ENCODE data around the gene DYRK1A.

The DYRK1A gene

GRCh38 chr21:37385179-37385765, 18.7 kb downstream of the DYRK1A start:
- no peak for DNase-seq (ENCODE audit: low read depth)

- DNase-seq (ENCODE audit: low read depth): no peak
These were observed 19.6 kb downstream of the DYRK1A start for GRCh38 chr21:37386151-37386550.

- DNase-seq (ENCODE audit: low read depth): no peak
These were observed 22.9 kb downstream of the DYRK1A start for GRCh38 chr21:37389456-37389855.

GRCh38 chr21:37391666-37392065, 25.1 kb downstream of the DYRK1A start:
- DNase-seq (ENCODE audit: low read depth): no peak

GRCh38 chr21:37392441-37392840, 25.9 kb downstream of the DYRK1A start:
- no peak for DNase-seq (ENCODE audit: low read depth)

- DNase-seq (ENCODE audit: low read depth): no peak
These were observed 26.5 kb downstream of the DYRK1A start for GRCh38 chr21:37393030-37393429.

GRCh38 chr21:37393786-37394185, 27.2 kb downstream of the DYRK1A start:
- no peak for DNase-seq (ENCODE audit: low read depth)

- no peak for DNase-seq (ENCODE audit: low read depth)
These were observed 29.4 kb downstream of the DYRK1A start for GRCh38 chr21:37395961-37396360.

- DNase-seq (ENCODE audit: low read depth): no peak
These were observed 30.3 kb downstream of the DYRK1A start for GRCh38 chr21:37396855-37397254.

- no peak for DNase-seq (ENCODE audit: low read depth)
These were observed 32.1 kb downstream of the DYRK1A start for GRCh38 chr21:37398697-37399096.

GRCh38 chr21:37402251-37402867, 35.8 kb downstream of the DYRK1A start:
- DNase-seq (ENCODE audit: low read depth): no peak

GRCh38 chr21:37405629-37406028, 39.1 kb downstream of the DYRK1A start:
- no peak for DNase-seq (ENCODE audit: low read depth)

GRCh38 chr21:37407719-37408420, 41.3 kb downstream of the DYRK1A start:
- DNase-seq (ENCODE audit: low read depth): no peak

- DNase-seq (ENCODE audit: low read depth): no peak
These were observed 42.1 kb downstream of the DYRK1A start for GRCh38 chr21:37408464-37409193.

- DNase-seq (ENCODE audit: low read depth): no peak
These were observed 44.1 kb downstream of the DYRK1A start for GRCh38 chr21:37410639-37411038.

- no peak for DNase-seq (ENCODE audit: low read depth)
These were observed 46.2 kb downstream of the DYRK1A start for GRCh38 chr21:37412603-37413360.

- DNase-seq (ENCODE audit: low read depth): no peak
These were observed 47.1 kb downstream of the DYRK1A start for GRCh38 chr21:37413553-37414291.

GRCh38 chr21:37414292-37415253, 48.0 kb downstream of the DYRK1A start:
- DNase-seq (ENCODE audit: low read depth): no peak

- DNase-seq (ENCODE audit: low read depth): no peak
These were observed 49.4 kb downstream of the DYRK1A start for GRCh38 chr21:37415939-37416338.

- no peak for DNase-seq (ENCODE audit: low read depth)
These were observed 50.3 kb downstream of the DYRK1A start for GRCh38 chr21:37416914-37417313.
